ENCODE data around the gene GTF2F1.

DNA sequence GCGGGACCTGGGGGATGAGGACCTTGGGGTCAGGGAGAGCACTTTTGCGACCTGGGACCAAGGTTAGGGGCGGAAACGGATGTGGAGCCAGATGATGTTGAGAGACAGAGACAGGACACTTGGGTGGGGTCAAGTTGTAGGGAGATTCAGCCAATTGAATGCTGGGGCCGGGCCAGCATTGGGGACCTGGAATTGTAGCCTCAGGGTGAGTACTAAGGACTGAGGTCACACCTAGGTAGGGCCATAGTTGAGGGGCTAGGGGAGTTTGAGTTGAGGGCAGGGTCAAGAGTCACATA, 19.2 kb downstream of the GTF2F1 start:
- TF ChIP-seq, protein P1, sequence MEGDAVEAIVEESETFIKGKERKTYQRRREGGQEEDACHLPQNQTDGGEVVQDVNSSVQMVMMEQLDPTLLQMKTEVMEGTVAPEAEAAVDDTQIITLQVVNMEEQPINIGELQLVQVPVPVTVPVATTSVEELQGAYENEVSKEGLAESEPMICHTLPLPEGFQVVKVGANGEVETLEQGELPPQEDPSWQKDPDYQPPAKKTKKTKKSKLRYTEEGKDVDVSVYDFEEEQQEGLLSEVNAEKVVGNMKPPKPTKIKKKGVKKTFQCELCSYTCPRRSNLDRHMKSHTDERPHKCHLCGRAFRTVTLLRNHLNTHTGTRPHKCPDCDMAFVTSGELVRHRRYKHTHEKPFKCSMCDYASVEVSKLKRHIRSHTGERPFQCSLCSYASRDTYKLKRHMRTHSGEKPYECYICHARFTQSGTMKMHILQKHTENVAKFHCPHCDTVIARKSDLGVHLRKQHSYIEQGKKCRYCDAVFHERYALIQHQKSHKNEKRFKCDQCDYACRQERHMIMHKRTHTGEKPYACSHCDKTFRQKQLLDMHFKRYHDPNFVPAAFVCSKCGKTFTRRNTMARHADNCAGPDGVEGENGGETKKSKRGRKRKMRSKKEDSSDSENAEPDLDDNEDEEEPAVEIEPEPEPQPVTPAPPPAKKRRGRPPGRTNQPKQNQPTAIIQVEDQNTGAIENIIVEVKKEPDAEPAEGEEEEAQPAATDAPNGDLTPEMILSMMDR (IDR thresholded peaks at IDR 0.05; ENCODE audit: insufficient read depth, low read length, poor library complexity, severe bottlenecking) = no peak
- no peak for TF ChIP-seq EZH2phosphoT487 (conservative IDR thresholded peaks at IDR 0.05; ENCODE audit: low read length)

All from SU-DHL-6 (cell line).